NCI-H345 (cell line): Measurements from ENCODE around the gene TUT7.
"Not testable (repeated sequence)": the region's sequence is repeated elsewhere in the genome, so short reads cannot be mapped to it uniquely, and the experiment has no call there.

Experiments used
- DNase-seq: peaks from one replicate; lab custom pipeline; 2025; lab: John Stamatoyannopoulos, UW

Gene TUT7

DNA sequence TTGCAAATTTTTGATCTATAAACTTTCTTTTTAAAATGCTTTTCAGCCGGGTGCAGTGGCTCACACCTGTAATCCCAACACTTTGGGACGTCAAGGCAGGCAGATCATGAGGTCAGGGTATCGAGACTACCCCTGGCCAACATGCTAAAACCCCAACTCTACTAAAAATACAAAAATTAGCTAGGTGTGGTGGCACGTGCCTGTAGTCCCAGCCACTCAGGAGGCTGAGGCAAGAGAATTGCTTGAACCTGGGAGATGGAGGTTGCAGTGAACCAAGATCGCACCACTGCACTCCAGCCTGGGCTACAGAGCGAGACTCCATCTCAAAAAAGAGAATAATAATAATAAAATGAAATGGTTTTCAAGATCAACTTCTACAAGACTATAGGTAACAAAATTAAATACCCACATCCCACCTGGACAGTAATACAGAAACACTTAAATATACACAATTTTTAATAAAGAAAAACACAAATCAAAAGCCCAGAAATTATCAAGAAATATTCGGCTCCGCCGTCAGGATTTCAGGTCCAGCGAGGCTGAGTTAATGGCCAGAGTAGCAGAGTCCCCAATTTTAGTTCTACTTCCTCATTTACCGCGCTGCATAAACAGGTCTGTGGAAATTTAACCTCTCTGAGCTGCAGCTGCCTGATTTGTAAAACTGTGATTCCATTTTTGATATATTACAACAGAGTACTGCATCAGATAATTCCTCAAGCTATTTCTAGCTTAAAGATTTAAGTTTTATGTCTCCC is 4.0 kb downstream of the TUT7 start:
- no peak for DNase-seq

DNA sequence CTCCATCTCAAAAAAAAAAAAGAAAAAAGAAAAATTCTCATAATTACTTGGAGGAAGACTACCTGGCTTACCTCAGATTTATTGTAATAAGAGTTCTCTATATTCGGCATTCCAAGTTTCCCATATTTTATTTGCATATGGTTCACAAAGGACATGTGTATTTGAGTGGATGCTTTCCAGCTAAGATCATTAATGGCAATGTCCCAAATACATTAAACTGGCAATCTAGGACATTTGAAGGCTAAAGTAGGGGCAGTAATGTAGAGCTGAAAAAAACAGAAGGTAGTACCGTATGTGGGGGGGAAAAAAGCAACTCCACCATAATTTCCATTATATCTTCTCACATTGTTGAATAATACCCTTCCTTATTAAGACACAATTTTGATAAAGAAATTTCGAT is 4.9 kb downstream of the TUT7 start:
- no peak for DNase-seq

DNA sequence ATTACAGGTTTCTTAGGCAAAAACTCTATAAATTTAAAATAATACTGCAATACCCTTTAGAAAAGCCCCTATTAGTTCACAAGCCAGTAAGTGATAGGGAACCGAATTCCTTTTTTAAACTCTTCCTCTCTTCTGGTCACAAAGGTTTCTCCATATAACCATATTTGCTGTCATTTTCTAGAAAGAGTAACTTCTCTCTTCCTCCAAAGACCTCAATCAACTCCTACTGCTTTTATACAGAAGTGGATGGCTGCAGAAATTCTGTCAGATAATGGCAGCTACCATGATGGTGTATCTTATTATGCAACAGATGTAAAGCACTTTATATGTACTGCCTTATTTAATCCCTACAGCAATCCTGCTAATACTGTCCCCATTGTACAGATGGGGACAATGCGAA is 6.2 kb downstream of the TUT7 start:
- no peak for DNase-seq

DNA sequence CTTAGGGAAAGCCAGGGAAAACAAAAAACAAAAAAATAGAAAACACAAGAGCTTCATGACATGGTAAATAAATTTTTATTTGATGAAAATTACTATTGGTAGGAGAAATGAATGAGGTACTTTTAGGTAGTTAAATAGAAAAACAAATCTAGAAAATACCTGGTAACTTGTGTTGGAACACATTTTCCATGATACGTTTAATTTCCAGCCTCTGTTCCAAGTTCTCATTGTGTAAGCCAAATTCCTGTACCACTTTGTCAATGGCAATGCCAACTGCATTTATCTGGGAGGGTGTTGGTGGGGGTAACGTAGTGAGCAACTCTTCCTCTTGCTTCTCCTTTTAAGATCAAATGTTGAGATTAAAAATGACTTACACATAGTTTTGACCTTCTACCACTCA is 9.4 kb downstream of the TUT7 start:
- no peak for DNase-seq

DNA sequence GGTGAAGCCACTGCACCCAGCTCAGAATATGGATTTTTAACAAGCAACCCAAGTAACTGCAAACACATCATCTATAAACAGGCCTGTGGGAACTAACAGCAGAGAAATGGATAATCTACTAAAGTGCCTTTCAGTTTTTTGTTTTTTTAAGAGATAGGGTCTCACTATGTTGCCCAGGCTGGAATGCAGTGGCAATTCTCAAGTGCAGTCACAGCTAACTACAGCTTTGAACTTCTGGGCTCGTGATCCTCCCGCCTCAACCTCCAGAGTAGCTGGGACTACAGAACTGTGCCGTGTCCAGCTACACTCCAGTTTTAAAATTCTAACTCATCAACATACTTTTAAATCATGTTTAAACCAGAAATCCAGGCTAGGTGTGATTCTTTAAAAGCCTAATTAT is 11.9 kb downstream of the TUT7 start:
- no peak for DNase-seq

DNA sequence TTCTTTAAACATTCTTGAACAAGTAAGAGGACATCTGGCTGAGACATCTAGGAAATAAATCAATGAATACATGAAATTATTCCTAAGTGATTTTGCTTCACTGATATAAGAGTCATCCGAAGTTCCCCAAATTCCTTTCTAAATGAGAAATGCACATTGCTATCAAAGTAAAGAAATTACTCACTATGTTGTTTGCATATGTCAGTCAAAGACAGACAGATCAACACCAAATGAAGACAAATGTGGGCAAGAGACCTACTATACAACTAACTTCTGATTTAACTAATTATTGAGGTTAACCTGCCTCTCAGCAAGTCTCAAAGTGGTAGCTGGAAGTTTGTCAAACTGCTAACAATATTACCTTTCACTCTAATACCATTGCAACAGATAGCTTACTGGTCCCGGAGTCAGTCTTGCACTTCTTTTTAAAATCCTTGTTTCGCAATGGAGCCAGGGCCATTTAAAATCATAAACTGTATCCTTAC is 13.2 kb downstream of the TUT7 start:
- no peak for DNase-seq

DNA sequence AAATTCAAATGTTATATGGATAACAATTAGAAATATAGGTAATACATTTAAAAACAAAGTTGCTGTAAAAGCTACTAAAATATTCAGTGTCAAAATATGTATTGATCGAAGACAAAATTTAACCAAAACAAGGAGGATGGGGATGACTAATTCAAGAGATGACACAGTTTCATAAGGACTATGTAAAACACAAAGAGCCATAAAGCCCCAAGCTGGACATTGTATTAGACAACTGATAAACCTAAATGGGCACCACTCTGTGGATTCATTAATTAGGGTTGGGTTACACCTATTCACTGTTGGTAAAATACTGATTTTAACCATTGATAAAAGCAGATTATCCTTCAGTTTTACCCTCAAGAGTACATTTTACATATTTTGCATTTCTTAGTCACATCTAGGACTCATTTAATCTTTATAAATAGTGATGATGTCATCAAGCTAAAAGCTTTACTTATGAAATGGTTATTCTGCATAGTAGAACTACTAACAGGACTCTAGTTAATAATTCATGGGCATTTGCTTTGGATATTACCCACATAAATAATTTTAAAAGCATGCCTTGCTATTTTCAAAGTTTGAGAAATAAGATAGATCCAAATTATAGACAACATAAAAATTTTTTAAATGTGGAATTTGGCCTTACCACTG is 13.7 kb downstream of the TUT7 start:
- DNase-seq: no peak

DNA sequence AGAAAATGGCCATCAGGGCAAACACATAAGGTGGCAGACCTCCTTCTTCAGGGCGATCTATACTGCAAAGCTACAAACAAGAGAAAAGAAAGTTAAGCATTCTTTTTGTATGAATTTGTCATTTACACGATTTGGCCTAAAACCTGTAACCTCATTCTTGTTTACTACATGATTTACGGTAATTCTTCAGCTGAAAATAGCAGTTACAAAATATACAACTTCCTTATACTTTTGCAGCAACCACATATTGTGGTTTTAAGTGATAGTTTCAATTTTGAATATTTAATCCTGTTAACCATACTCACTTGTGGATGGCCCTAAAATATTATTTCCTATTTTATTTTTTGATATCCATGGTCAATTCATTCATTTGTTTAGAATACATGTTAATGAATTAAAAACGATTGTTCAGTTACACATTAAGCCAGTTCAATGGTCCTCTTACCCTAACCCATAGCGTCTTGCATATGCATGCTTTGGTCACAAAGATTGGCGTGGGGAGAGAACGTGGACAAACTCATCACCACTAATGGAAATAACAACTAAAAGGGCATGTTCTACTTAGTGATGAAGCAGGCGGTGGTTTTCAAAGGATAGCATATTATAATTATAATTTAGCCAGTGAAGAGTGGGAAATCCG is 16.6 kb downstream of the TUT7 start:
- DNase-seq: no peak

DNA sequence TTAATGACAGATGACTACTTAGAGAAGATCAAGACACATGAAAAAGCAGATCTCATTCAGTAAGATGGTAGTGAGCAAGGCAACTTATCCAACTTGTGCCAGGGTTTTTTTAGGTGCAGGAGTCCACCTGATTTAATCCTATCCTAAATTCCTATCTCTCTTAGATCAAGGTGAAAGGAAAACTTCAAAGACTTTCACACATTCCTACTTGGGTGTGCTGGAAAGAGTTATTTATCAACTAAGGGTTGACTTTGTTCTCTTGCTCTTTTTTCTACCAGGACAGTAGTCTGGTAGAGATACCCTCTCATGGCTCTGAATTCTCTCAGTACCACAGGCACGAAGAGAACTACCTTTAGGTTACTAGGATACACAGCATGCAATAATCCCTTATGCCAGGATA is 18.2 kb downstream of the TUT7 start:
- DNase-seq: no peak

DNA sequence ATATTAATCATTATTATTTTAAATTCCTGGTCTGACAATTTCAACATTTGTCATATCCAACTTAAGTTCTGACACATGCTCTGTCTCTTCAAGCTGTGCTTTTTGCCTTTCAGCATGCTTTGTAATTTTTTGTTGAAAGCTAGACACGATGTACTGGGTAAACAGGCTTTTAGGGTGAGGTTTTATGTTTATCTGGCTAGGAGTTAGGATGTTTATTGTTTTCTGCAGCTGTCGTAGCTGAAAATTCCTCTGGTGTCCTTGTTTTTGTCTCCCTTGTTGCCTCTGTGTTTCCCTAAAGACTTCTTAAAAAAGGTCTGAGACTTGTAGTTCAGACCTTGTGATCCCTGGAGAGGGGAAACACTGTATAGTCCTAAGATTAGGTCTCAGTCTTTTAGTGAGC is 20.6 kb downstream of the TUT7 start:
- DNase-seq: no peak

DNA sequence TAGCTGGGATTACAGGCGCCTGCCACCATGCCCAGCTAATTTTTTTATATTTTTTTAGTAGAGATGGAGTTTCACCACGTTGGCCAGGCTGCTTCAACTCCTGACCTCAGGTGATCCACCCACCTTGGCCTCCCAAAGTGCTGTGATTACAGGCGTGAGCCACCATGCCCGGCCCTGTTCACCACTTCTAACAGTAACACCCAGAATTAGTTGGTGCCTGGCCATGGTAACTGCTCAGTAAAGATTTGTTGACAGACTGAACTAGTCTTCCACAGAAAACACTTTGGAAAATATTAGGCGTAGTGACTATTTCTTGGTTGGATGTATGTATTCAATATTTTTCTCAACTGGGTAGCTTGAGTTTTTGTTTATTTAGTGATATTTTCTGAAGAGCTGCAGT is 24.0 kb downstream of the TUT7 start:
- DNase-seq: no peak

DNA sequence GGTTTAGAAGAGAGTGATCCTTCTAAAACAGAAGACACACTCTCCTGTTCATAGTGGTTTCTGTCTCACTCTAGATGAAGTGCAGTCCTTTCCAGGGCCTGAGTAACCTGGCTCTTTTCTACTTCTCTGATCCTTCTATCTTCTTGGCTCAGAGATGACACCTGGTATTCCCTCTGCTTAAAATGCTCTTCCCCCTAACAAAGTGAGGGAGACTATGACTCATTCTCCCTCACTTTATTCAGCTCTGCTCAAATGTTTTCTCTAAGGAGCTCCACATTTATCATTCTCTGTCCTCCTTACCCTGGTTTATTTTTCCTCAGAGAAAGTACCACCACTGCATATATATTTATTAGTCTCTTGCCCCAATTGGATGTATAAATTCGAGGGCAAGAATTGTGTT is 24.6 kb downstream of the TUT7 start:
- DNase-seq: no peak

DNA sequence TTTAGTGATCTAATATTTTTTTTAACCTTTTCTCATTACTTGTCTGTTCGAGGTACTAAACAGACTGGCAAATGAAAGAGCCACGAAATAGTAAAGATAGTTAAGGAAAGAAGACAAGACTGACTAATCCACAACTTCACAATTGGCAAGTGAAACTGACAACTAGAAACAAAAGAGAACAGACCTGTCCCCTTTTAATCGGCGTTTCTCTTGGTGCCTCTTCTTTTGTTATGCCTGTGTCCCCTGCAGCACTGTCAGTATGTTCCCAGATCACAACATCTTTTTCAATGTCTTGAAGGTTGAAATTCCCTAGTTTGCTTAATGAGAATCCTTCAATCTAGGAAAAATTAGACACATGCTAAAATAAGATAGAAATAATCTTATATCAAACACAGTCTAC is 26.1 kb downstream of the TUT7 start:
- DNase-seq: no peak

DNA sequence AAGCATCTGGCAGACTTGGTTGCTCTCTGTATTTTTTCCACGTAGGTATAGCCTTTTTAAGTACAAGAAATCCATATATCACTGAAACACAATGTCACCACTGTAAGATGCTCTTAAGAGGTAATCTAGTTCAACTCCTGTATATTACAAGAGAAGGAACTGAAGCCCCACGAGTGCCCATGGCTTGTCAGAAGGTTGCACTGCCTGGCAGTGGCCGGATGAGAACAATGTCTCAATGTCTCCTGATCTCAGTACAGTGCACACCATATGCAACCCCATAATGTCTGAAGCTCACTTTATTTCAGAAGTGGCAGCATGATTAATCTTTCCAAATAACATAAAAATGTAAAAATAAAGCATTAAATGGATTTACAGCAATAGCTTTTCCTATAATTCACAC is 27.7 kb downstream of the TUT7 start:
- DNase-seq: no peak

DNA sequence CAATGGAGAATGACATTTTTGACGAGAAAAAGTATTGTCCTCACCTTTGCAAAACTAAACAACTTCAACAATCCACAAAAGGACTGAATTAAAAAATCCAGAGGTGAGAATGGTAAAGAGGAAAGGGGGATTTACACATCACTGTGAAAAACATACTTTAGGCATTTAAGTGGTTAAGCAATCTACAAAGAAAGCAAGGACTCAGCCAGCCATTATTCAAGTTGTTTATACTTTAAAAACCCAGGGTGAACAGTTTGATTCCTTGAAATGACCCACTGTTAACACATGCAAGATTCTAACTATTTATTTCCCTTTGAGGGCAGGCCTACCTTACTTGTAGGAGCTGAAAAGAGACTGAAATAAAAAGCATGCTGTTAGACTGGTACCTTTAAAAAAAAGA is 29.3 kb downstream of the TUT7 start:
- no peak for DNase-seq

DNA sequence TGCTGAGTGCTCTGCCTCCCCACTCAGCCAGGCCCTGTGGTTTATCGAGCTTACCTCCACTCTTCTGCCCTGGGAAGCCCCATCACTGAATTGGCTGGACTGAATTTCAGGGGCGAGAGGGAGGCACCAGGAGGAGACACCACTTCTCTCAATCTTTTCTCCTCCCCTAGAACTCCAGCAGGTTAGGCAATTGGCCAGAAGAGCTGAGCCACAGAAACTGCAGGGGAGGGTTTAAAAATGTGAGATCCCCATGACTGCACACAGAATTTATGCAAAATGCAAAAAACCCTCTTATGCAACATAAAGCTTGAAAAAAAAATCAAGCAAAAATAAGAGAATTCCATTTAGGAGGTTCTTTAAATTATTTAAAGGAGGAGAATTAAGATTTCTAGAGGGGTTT is 29.9 kb downstream of the TUT7 start:
- DNase-seq: no peak

DNA sequence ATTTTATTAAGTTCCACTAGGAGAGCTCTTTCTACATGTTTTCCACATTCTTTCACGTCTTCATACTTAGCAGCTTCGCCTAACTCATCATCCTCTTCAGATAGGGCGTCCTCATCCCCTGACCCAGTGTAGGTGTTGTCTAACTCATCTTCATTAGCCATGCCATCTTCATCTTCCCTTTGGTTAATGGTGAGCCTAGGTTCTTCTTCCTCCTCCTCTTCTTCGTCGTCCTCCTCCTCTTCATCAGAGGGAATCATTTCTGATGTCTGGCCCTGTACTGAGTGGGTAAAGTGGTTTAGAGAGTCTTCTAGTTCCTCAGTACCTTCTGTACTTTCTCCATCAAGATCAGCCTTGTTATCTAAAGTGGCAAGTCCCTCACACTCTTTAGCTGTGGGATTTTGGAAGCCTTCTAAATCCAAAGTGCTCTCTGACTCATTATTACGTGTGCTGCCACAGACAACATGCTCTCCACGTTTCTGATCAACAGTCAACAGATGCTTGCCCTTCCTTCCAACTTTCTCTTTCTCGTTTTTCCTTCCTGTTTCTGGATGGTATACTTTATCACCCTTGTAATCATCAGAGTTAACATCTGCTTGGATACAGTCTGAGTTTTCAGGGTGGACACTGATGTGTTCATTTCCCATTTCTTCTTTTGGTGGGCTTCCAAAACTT is 31.1 kb downstream of the TUT7 start:
- DNase-seq: no peak

DNA sequence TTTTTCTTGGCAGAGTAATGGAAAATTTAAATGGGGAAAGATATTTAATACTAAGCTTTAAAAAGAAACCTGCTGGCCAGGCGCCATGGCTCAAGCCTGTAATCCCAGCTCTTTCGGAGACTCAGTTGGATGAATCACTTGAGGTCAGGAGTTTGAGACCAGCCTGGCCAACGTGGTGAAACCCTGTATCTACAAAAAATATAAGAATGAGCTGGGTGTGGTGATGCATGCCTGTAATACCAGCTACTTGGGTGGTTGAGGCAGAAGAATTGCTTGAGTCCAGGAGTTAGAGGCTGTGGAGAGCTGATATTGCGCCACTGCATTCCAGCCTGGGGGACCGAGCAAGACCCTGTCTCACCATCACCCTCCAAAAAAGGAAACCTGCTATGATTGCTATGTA is 32.8 kb downstream of the TUT7 start:
- no peak for DNase-seq

DNA sequence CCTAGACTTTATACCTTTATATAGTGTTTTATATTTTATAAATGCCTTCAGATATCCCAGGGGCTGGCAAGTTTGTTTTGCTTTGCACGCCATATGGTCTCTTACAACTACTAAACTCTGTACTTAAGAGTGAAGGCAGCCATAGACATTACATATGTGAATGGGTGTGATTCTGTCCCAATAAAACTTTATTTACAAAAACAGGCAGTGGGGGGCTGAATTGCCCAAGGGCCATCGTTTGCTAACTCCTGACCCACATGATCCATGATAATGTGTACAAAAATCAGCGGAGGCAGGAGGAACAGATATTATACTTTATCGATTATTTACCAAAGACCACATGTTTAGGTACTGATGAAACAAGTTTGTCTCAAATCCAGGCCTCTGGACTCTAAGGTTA is 36.0 kb downstream of the TUT7 start:
- no peak for DNase-seq

DNA sequence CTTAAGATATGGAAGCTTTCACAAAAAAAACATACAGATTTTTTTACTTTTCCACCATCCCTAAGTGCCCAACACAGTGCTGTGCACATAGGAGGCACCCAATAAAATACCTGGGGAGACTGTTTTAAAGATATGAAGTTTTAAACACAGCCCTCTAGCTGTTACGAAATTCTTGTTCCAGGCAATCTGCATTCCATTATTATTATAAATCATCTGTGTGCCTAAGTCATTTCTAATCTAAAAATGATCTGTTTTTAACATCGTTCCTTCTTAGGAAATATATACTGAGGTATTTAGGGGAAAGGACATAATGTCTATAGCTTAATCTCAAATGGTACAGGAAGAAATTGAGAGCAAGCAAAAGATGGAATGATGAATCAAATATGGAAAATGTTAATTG is 39.1 kb downstream of the TUT7 start:
- no peak for DNase-seq

DNA sequence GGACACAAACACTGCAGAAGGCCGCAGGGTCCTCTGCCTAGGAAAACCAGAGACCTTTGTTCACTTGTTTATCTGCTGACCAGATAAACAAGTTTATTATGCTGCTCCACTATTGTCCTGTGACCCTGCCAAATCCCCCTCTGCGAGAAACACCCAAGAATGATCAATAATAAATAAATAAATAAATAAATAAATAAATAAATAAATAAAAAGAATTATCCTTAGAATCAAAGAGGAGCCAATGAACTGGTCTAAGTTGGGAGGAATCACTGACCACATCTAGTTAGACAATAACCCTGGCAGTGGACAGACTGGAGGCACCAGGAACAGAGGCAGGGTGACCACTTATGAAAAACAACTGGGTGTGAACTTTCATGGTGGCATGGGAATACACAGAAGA is 41.3 kb downstream of the TUT7 start:
- DNase-seq: not testable (repeated sequence)

DNA sequence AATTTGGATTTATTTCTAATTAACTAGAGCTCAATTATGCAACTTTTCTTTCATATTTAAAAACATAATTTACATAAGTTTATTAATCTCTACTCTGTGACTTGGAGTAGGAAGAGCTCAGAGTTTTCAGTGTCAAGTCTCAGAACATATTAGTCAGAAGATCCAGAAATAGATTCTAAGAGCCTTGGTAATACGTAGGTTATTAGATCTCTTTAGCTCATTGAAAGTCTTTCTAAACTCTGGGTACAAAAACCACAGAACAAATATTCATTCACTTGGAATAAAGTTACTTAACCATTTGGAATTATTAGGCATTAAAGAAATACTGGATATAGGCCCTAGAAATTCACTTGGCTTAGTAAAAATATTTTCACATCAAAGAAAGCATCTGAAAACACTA is 45.5 kb downstream of the TUT7 start:
- no peak for DNase-seq

DNA sequence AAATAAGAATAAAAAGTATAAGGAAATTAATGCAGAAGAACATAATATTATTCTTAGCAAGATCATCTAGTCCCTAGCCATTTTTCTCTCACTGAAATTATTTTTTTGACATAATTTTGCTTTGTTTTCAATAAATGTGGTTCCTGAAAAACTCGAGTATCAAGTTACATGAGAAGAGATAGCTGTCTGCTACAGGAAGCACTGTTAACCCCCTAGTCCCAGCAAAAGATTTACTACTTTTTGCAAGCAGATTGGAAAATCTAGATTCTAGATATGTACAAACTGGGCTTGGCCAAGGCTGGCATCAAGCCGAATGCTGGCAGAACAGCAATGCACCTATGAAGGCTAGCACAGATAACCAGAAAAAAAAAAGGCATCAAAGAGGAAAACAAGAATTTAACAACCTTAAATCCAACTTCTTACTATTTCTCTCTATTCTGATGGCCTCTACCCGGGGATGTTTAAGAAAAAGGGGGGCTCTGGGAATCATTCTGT is 49.9 kb downstream of the TUT7 start:
- DNase-seq: no peak
